Uterus (tissue), 4 donors: Measurements from ENCODE around the gene GMPR. TPM values are rescaled to one million over a fixed set of nuclear protein-coding genes. Genes with fewer than 3 reads are reported as not detected.
A peak's percentile ranks its signal among the peaks of the same experiment; 100 is the strongest.

ENCODE experiments used
- DNase-seq, 2 donors: peaks; one replicate each; pipeline ENCODE4 v3.0.0-alpha.2; 2019 to 2020
- H3K27ac ChIP-seq, 2 donors: fragments of 200-600 bp; sonication (generic); 1 replicate in 1 of 2; 2 replicates in 1 of 2; pipeline ENCODE4 v1.5.1; 2016 to 2018
- H3K27me3 ChIP-seq, 2 donors: fragments of 200-600 bp; sonication (generic); one replicate each; pipeline ENCODE4 v1.5.1; 2018 to 2019; ENCODE audit warnings: control low read depth in 1 of 2
- H3K36me3 ChIP-seq, 2 donors: fragments of 200-600 bp; sonication (generic); one replicate each; pipeline ENCODE4 v1.5.1; 2019; ENCODE audit warnings: control low read depth in 1 of 2
- H3K4me1 ChIP-seq, 2 donors: fragments of 200-600 bp; sonication (generic); one replicate each; pipeline ENCODE4 v1.5.1; 2018 to 2019; ENCODE audit warnings: control low read depth in 1 of 2
- H3K4me3 ChIP-seq, 2 donors: fragments of 200-600 bp; sonication (generic); 1 replicate in 1 of 2; 2 replicates in 1 of 2; pipeline ENCODE4 v1.5.1; 2018 to 2019; ENCODE audit warnings: mild to moderate bottlenecking in 1 of 2
- H3K9me3 ChIP-seq, 2 donors: fragments of 200-600 bp; sonication (generic); one replicate each; pipeline ENCODE4 v1.5.1; 2019; ENCODE audit warnings: control low read depth in 1 of 2
- CTCF ChIP-seq, 4 experiments: fragments of 200-600 bp in 2 of 4; fragments of 450-650 bp in 2 of 4; sonication (generic) in 2 of 4; IDR thresholded peaks; one replicate each; pipeline ENCODE4 v1.5.1; 2016 to 2019; ENCODE audit warnings: antibody characterized with exemption in 4 of 4, mild to moderate bottlenecking in 2 of 4, moderate library complexity in 1 of 4
- POLR2A ChIP-seq, 2 donors: fragments of 450-650 bp; IDR thresholded peaks; one replicate each; pipeline ENCODE4 v1.6.1; 2016; ENCODE audit warnings: antibody characterized with exemption in 2 of 2, mild to moderate bottlenecking in 1 of 2, moderate library complexity in 1 of 2
- intact Hi-C: fragments of 100-400 bp; cut with DNase I; formaldehyde crosslinking; loops from one replicate; pipeline ENCODE4 v1.15.1; 2023; ENCODE audit warnings: low total_unique reads
- total RNA-seq, 4 donors: library from RNA; depleted of rRNA in 3 of 4; stranded (reverse); fragments of >200 nt in 3 of 4; gene quantifications; one replicate each; pipeline versions ENCODE4 v1.1.0 to v1.2.4, GENCODE V29; 2014 to 2023
- donor health status: DM: yes; HTN: yes; CAD: no.

The GMPR gene
- total RNA-seq, 4 donors from 2014 or later, result 1.5 to 18.2 (median 10.6) TPM

GRCh38 chr6:16336056-16336818, 97.8 kb downstream of the GMPR start:
- H3K27ac ChIP-seq, result peak overlapping the region; percentile 72 to 78

GRCh38 chr6:16336911-16337294, 98.5 kb downstream of the GMPR start:
- Histone ChIP-seq H3K9me3 (no peaks in the 10 kb centered on the region), H3K36me3 (no peaks in the 10 kb centered on the region), H3K27ac (peak overlapping the region; percentile 72 to 78), H3K27me3 (no peaks in the 10 kb centered on the region), H3K4me1 (peaks cover 17 to 48% of the 10 kb centered on the region in 2 donors), H3K4me3 (no peak overlapping the region)
- DNase-seq, result no peak
- TF ChIP-seq POLR2A (IDR thresholded peaks at IDR 0.05), result no peak
- no peak for TF ChIP-seq CTCF (IDR thresholded peaks at IDR 0.05)
- intact Hi-C loops, result loop anchor here (5.0 kb wide), 1 partner anchor 425 kb away; the partner anchor contains the start of gene ATXN1

More at GRCh38 chr6:16336056-16336818, 97.8 kb downstream of the GMPR start:
- no peaks in the 10 kb centered on the region for H3K9me3 ChIP-seq
- no peaks in the 10 kb centered on the region for H3K36me3 ChIP-seq
- no peak for DNase-seq
- TF ChIP-seq CTCF (IDR thresholded peaks at IDR 0.05) (no peak), POLR2A (IDR thresholded peaks at IDR 0.05) (no peak)
- intact Hi-C loops, result loop anchor here (5.0 kb wide), 1 partner anchor 426 kb away; the partner anchor contains the start of gene ATXN1
- no peak overlapping the region for H3K4me3 ChIP-seq
- H3K4me1 ChIP-seq, result peaks cover 21 to 53% of the 10 kb centered on the region in 2 donors
- H3K27me3 ChIP-seq, result no peaks in the 10 kb centered on the region

GRCh38 chr6:16337295-16337975, 99.0 kb downstream of the GMPR start:
- no peaks in the 10 kb centered on the region for H3K27me3 ChIP-seq
- DNase-seq, result peak; percentile 96 to 97
- peaks cover 17 to 42% of the 10 kb centered on the region in 2 donors for H3K4me1 ChIP-seq
- peak overlapping the region; percentile 72 to 78 for H3K27ac ChIP-seq
- intact Hi-C loops, result loop anchor here (5.0 kb wide), 1 partner anchor 425 kb away; the partner anchor contains the start of gene ATXN1
- TF ChIP-seq CTCF (IDR thresholded peaks at IDR 0.05) (no peak), POLR2A (IDR thresholded peaks at IDR 0.05) (no peak)
- H3K36me3 ChIP-seq, result no peaks in the 10 kb centered on the region
- no peaks in the 10 kb centered on the region for H3K9me3 ChIP-seq
- H3K4me3 ChIP-seq, result no peak overlapping the region

GRCh38 chr6:16338577-16339264, 100.3 kb downstream of the GMPR start:
- peak; percentile 89 to 93 for DNase-seq
- intact Hi-C loops, result loop anchor here (5.0 kb wide), 1 partner anchor 424 kb away; the partner anchor contains the start of gene ATXN1
- no peaks in the 10 kb centered on the region for H3K27me3 ChIP-seq
- H3K36me3 ChIP-seq, result no peaks in the 10 kb centered on the region
- peaks cover 17 to 35% of the 10 kb centered on the region in 2 donors for H3K4me1 ChIP-seq
- TF ChIP-seq POLR2A (IDR thresholded peaks at IDR 0.05) (no peak), CTCF (IDR thresholded peaks at IDR 0.05) (peak; percentile 49 to 66 (median 52))
- H3K4me3 ChIP-seq, result no peak overlapping the region
- peak overlapping the region; percentile 72 to 78 for H3K27ac ChIP-seq
- H3K9me3 ChIP-seq, result no peaks in the 10 kb centered on the region
